ENCODE measurements around the gene S100A14.
A peak's percentile ranks its signal among the peaks of the same experiment; 100 is the strongest.
"Not testable (repeated sequence)": the region's sequence is repeated elsewhere in the genome, so short reads cannot be mapped to it uniquely, and the experiment has no call there.

The S100A14 gene

GRCh38 chr1:153588482-153588881 lies 27.6 kb downstream of the S100A14 start:
- Histone ChIP-seq H3K27ac (no peak overlapping the region), H3K27me3 (ENCODE audit: insufficient read depth, low read depth, severe bottlenecking) (no peaks in the 10 kb centered on the region), H3K9me3 (ENCODE audit: severe bottlenecking) (peaks cover 3% of the 10 kb centered on the region), H3K4me3 (ENCODE audit: low read depth, low read length) (no peak overlapping the region), H3K36me3 (no peaks in the 10 kb centered on the region)
- no peak for DNase-seq
- TF ChIP-seq CTCF (IDR thresholded peaks at IDR 0.05; ENCODE audit: low read depth, low read length), result no peak

GRCh38 chr1:153588033-153588432 lies 28.1 kb downstream of the S100A14 start:
- H3K9me3 ChIP-seq (ENCODE audit: severe bottlenecking); H3K27me3 ChIP-seq (ENCODE audit: insufficient read depth, low read depth, severe bottlenecking); H3K27ac ChIP-seq; H3K4me3 ChIP-seq (ENCODE audit: low read depth, low read length); DNase-seq; H3K36me3 ChIP-seq: not testable (repeated sequence)

- no peak for TF ChIP-seq CTCF (IDR thresholded peaks at IDR 0.05; ENCODE audit: low read depth, low read length)
- DNase-seq, result no peak
- Histone ChIP-seq H3K36me3 (no peaks in the 10 kb centered on the region), H3K4me3 (ENCODE audit: low read depth, low read length) (no peak overlapping the region), H3K27ac (peak overlapping the region; percentile 7; the same call in 1 of the 2 replicates), H3K9me3 (ENCODE audit: severe bottlenecking) (peaks cover 4% of the 10 kb centered on the region), H3K27me3 (ENCODE audit: insufficient read depth, low read depth, severe bottlenecking) (no peaks in the 10 kb centered on the region)
Measured at GRCh38 chr1:153587314-153587713, 28.8 kb downstream of the S100A14 start.

- H3K4me3 ChIP-seq (ENCODE audit: low read depth, low read length), result no peak overlapping the region
- no peaks in the 10 kb centered on the region for H3K27me3 ChIP-seq (ENCODE audit: insufficient read depth, low read depth, severe bottlenecking)
- no peaks in the 10 kb centered on the region for H3K36me3 ChIP-seq
- no peak for TF ChIP-seq CTCF (IDR thresholded peaks at IDR 0.05; ENCODE audit: low read depth, low read length)
- DNase-seq, result no peak
- H3K27ac ChIP-seq, result peak overlapping the region; percentile 30
- peaks cover 7% of the 10 kb centered on the region for H3K9me3 ChIP-seq (ENCODE audit: severe bottlenecking)
Measured at GRCh38 chr1:153586347-153586746, 29.8 kb downstream of the S100A14 start.

GRCh38 chr1:153585006-153585405 lies 31.1 kb downstream of the S100A14 start:
- peaks cover 9% of the 10 kb centered on the region for H3K9me3 ChIP-seq (ENCODE audit: severe bottlenecking)
- no peaks in the 10 kb centered on the region for H3K36me3 ChIP-seq
- no peak for TF ChIP-seq CTCF (IDR thresholded peaks at IDR 0.05; ENCODE audit: low read depth, low read length)
- DNase-seq, result peak; percentile 71
- no peaks in the 10 kb centered on the region for H3K27me3 ChIP-seq (ENCODE audit: insufficient read depth, low read depth, severe bottlenecking)
- H3K4me3 ChIP-seq (ENCODE audit: low read depth, low read length), result no peak overlapping the region
- peak overlapping the region; percentile 81 for H3K27ac ChIP-seq

- peaks cover 9% of the 10 kb centered on the region for H3K9me3 ChIP-seq (ENCODE audit: severe bottlenecking)
- no peak for TF ChIP-seq CTCF (IDR thresholded peaks at IDR 0.05; ENCODE audit: low read depth, low read length)
- H3K4me3 ChIP-seq (ENCODE audit: low read depth, low read length), result no peak overlapping the region
- H3K36me3 ChIP-seq, result no peaks in the 10 kb centered on the region
- no peaks in the 10 kb centered on the region for H3K27me3 ChIP-seq (ENCODE audit: insufficient read depth, low read depth, severe bottlenecking)
- DNase-seq, result no peak
- peak overlapping the region; percentile 81 for H3K27ac ChIP-seq
Measured at GRCh38 chr1:153583976-153584375, 32.1 kb downstream of the S100A14 start.

- H3K27ac ChIP-seq, result peak overlapping the region; percentile 81
- H3K9me3 ChIP-seq (ENCODE audit: severe bottlenecking); H3K27me3 ChIP-seq (ENCODE audit: insufficient read depth, low read depth, severe bottlenecking); H3K4me3 ChIP-seq (ENCODE audit: low read depth, low read length); H3K36me3 ChIP-seq: not testable (repeated sequence)
- peak; percentile 55 for DNase-seq
Measured at GRCh38 chr1:153583514-153583913, 32.6 kb downstream of the S100A14 start.

- not testable (repeated sequence) for H3K27me3 ChIP-seq (ENCODE audit: insufficient read depth, low read depth, severe bottlenecking); DNase-seq; H3K4me3 ChIP-seq (ENCODE audit: low read depth, low read length); H3K36me3 ChIP-seq; H3K9me3 ChIP-seq (ENCODE audit: severe bottlenecking)
- H3K27ac ChIP-seq, result peak overlapping the region; percentile 81
Measured at GRCh38 chr1:153582836-153583235, 33.3 kb downstream of the S100A14 start.

All from WERI-Rb-1 (cell line).